Fibroblast of skin of left biceps (primary cell): ENCODE results near the gene PLIN5.
A peak's percentile ranks its signal among the peaks of the same experiment; 100 is the strongest.

Experiments used
- DNase-seq, 2 experiments: peaks; one replicate each; pipeline ENCODE4 v3.0.0-alpha.2; 2013; ENCODE audit warnings: low read depth in 2 of 2

PLIN5 gene

GRCh38 chr19:4523306-4524110, 11.5 kb downstream of the PLIN5 start:
- no peak for DNase-seq

- DNase-seq, result no peak
Observed at GRCh38 chr19:4522291-4523002, 12.6 kb downstream of the PLIN5 start.

DNA sequence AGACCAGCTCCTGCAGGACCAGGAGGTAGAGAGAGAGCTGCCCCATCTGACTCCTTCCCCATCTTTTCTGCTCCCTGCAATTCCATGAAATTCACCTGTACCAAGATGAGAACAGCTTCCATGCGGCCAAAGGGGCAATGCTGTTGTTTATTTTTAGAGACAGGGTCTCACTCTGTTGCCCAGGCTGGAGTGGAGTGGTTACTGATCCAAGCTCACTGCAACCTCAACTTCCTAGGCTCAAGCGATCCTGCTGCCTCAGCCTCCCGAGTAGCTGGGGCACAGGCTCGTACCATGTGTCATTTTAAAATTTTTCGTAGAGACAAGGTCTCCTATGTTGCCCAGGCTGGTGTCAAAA, 13.2 kb downstream of the PLIN5 start:
- DNase-seq, result no peak

- DNase-seq, result no peak
Observed at GRCh38 chr19:4521170-4521887, 13.7 kb downstream of the PLIN5 start.

DNA sequence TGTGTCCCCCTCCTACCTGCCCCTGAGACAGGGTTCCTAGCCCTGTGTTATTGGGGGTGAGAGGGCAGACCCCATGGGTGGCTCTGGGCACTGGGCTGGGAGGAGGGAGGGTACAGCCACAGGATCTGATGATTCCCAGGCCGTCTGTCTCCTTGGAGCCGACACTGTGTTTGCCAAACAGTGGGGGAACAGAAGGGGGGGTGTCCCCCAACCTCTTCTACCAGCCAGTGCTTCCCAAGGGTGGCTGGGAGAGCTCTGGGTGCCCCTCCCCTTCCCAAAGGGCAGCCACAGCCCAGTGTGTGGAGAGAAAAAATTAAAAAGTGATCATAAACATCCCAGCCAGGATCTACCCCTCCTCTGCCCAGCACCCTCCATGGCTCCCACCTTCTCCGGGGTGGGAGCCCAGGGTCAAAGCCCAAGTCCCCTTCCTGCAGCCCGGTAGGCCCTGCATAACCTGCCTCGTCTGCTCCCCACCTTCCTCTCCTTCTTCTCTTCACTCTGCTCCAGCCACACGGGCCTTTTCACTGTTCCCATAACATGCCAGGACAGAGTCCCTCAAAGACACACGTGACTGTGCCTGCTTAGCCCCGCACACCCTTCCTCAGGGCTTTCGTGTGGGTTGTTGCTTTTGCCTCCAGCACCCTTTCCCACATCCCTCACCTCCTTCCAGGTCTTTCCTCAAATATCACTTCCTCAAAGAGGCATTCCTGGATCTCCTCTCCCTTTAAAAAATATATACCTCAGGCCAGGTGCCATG, 15.3 kb downstream of the PLIN5 start:
- DNase-seq, result no peak

DNA sequence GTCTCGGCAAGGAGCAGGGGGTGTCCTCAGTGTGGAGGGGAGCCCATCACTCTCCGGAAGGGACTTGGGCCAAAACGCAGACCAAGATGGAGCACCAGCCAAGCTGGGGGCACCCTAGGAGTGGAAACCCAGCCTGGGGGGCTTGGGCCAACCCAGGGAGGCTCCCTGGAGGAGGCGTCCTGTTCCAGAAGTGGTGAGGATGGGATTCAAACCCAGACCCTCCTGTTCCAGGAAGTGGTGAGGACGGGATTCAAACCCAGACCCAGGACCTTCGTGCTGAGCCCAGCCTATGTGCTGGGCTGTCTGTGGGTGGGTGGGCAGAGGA, 15.9 kb downstream of the PLIN5 start:
- DNase-seq, result no peak

GRCh38 chr19:4518345-4519171, 16.5 kb downstream of the PLIN5 start, which contains the start of gene PLIN4:
Gene PLIN4, minus strand, starts transcription at chr19:4518486. Its CDS starts 214 bp downstream, at chr19:4518272.
- peak in 1 of 2 experiments; percentile 4 for DNase-seq

GRCh38 chr19:4517451-4518057, 17.5 kb downstream of the PLIN5 start:
- DNase-seq, result no peak

DNA sequence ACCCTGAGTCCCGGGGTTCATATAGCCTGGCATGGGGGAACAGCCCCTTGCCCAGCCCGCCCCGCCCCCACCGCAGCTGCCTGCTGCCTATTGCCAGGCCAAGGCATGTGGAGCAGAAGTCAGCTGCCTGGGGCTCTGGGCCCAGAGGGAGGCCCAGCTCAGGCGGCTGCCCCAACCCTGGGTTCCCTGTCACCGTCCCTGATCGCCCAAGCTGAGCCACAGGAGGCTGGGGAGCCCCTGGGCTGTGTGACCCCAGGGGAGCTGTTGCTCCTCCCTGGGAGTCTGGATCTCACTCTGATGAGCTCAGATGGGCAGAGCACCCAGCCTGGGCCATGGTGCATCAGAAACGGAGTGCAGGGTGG, 18.1 kb downstream of the PLIN5 start:
- DNase-seq, result no peak

GRCh38 chr19:4516199-4516938, 18.7 kb downstream of the PLIN5 start:
- DNase-seq, result no peak

DNA sequence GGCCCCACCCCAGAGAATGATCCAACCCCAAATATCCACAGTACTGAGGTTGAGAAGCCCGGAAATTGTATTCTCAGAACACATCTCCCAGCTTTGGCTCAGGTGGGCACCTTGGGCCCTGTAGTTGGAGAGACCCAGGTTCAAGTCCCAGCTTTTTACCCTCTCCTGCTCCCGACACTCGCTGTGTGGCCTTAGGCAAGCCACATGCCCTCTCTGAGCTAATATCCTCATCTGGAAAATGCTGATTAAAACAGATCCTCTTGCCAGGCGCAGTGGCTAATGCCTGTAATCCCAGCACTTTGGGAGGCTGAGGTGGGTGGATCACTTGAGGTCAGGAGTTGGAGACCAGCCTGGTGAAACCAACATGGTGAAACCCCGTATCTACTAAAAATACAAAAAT, 19.3 kb downstream of the PLIN5 start:
- DNase-seq, result no peak

GRCh38 chr19:4513248-4513647, 21.8 kb downstream of the PLIN5 start:
- no peak for DNase-seq

DNA sequence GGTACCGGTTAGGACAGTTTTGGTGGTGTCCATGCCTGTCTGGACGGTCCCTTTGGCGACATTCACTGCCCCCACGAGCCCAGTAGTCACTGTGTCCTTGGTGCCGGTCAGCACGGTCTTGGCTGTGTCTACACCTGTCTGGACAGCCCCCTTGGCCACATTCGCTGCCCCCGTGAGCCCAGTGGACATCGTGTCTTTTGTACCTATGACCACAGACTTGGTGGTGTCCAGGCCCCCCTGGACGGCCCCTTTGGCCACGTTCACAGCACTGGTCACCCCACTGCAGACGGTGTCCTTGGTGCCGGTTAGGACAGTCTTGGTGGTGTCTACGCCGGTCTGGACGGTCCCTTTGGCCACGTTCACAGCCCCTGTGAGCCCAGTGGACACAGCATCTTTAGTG, 23.0 kb downstream of the PLIN5 start:
- no peak for DNase-seq

DNA sequence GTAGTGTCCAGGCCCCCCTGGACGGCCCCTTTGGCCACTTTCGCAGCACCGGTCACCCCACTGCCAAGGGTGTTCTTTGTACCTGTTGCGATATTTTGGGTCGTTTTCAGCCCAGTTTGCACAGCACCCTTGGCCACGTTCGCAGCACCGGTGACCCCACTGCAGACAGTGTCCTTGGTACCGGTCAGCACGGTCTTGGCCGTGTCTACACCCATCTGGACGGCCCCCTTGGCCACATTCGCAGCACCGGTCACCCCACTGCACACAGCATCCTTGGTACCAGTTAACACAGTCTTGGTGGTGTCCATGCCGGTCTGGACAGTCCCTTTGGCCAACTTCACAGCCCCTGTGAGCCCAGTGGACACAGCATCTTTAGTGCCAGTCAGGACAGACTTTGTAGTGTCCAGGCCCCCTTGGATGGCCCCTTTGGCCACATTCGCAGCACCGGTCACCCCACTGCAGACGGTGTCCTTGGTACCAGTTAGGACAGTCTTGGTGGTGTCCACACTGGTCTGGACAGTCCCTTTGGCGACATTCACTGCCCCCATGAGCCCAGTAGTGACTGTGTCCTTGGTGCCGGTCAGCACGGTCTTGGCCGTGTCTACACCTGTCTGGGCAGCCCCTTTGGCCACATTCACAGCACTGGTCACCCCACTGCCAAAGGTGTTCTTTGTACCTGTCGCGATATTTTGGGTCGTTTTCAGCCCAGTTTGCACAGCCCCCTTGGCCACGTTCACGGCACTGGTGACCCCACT, 23.5 kb downstream of the PLIN5 start:
- no peak for DNase-seq

DNA sequence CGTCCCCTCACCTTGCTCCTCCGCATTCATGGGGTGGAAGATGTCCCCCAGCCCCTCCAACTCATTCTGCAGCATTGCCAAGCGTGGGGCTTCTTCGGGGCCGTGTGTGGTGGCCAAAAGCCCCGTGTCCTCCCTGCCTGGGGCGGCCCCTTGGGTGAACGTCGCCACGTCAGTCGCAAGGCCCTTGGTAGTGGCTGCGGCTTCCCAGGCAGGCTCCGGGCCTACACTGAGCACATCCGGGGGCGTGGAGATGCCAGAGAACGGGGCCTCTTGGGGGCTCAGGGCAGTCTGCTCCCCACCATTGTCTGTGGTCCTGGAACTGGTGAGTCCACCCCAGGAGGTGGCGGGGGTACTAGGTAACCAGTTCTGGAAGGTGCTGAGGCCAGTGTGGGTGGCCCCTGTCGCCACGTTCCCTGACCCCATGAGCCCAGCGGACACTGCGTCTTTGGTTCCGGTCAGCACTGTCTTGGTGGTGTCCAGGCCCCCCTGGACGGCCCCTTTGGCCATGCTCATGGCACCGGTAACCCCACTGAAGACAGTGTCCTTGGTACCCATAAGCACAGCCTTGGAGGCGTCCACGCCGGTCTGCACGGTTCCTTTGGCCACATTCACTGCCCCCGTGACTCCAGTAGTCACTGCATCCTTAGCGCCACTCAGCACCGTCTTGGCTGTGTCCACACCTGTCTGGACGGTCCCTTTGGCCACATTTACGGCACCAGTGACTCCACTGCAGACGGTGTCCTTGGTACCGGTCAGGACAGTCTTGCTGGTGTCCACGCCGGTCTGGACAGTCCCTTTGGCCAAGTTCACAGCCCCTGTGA, 24.4 kb downstream of the PLIN5 start:
- no peak for DNase-seq

GRCh38 chr19:4508698-4509097, 26.3 kb downstream of the PLIN5 start:
- no peak for DNase-seq

- DNase-seq, result no peak
Observed at GRCh38 chr19:4507804-4508203, 27.2 kb downstream of the PLIN5 start.

DNA sequence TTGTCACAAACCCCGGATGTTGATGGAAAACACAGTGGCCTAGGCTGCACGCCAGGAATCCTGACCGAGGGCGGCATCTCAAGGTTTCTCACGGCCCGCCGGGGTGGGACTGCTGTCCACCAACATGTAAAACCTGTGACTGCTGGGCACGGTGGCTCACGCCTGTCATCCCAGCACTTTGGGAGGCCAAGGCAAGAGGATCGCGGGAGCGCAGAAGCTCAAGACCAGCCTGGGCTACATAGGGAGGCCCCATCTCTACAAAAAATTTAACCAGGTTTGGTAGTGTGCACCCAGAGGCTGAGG, 27.9 kb downstream of the PLIN5 start:
- no peak for DNase-seq
